ENCODE results near the gene CORIN.

Gene CORIN

DNA sequence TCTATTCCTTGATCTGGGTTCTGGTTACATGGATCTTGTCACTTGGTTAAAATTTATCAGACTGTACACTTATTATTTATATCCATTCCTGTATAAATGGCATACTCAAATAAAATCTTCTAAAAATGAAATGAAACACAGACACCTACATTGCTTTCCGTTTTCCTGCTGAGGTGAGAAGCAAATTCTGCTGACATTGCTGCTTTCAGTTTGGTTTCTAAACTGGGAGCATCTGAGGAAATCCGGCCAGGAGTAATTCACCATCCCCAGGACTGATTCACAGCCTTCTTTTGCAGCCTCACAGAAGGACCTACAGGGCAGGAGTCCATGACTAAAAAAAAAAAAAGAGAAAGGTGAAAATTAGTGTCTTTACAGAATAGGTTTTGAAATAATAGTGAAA is 93.6 kb downstream of the CORIN start:
- no peak for TF ChIP-seq CTCF (IDR thresholded peaks at IDR 0.05; ENCODE audit: low read depth, low read length)
- DNase-seq (ENCODE audit: extremely low read depth, low read depth), result no peak

DNA sequence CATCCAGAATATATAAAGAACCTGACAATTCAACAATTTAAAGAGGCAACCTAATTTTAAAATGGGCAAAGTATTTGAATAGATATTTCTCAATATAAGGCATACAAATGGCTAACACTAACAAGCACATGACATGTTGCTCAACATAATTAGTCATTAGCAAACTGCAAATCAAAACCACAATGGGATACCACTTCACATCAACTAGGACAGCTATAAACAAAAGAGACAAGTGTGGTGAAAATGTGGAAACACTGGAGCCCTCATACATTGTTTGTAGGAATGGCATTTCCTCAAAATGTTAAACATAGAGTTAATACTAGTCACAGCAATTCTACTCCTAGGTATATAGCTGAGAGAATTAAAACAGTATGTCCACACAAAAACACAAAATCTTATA is 96.7 kb downstream of the CORIN start:
- no peak for TF ChIP-seq CTCF (IDR thresholded peaks at IDR 0.05; ENCODE audit: low read depth, low read length)

GRCh38 chr4:47737326-47737725 is 100.5 kb downstream of the CORIN start:
- no peak for TF ChIP-seq CTCF (IDR thresholded peaks at IDR 0.05; ENCODE audit: low read depth, low read length)
- DNase-seq (ENCODE audit: extremely low read depth, low read depth), result no peak

More for the DNA sequence above, 96.7 kb downstream of the CORIN start:
- no peak for DNase-seq (ENCODE audit: extremely low read depth, low read depth)

- DNase-seq (ENCODE audit: extremely low read depth, low read depth), result no peak
- TF ChIP-seq CTCF (IDR thresholded peaks at IDR 0.05; ENCODE audit: low read depth, low read length), result no peak
Measured at GRCh38 chr4:47736555-47736954, 101.3 kb downstream of the CORIN start.

GRCh38 chr4:47736146-47736545 is 101.7 kb downstream of the CORIN start:
- TF ChIP-seq CTCF (IDR thresholded peaks at IDR 0.05; ENCODE audit: low read depth, low read length), result no peak
- DNase-seq (ENCODE audit: extremely low read depth, low read depth), result no peak

DNA sequence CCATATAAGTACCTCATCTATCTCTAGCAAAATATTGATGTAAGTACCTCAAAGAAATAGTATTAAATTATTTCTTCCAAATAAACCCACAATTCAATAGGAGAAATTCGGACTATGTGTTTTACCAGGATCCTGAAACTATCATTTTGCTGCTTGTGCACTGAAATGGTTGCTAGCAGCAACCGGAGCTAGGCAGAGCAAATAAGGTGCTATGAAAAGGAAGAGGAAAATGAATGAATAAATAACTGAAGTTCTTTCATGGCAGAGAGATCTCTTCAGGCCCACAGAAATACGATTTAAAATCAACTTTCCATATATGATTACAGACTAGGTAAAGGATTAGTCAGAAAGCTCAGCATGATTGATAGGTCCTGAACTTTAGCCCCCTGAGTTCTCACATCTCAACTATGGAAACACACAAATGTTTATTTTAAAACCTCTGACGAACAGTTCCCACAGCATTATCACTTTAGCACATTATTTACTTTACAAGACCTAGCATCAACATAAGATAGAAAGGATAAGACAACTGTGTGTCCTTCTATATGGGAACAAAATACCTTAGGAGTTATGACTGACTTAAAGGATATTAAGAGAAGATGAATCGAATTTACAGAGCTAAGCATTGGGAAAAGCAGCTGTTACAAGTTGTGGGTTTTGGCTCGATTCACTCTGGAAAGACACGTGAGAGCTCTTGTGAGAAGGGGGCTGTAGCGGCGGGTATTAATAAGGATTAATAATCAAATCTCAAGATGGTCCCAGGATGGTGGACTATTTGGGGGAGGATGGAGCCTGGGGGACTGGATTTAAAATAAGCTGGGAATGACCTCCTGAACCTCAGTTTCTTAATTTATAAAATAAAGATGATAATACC is 104.3 kb downstream of the CORIN start:
- no peak for DNase-seq (ENCODE audit: extremely low read depth, low read depth)

More for the DNA sequence above, 104.3 kb downstream of the CORIN start:
- TF ChIP-seq CTCF (IDR thresholded peaks at IDR 0.05; ENCODE audit: low read depth, low read length), result no peak
